A673 (cell line): ENCODE results near the gene CCDC154. TPM values are rescaled to one million over a fixed set of nuclear protein-coding genes. Genes with fewer than 3 reads are reported as not detected.

Experiments
- BruUV-seq: library from RNA; stranded (reverse); fragments of 400-500 nt; replicated peaks from 2 replicates; lab custom pipeline; 2021; lab: Mats Ljungman, UMichigan
- CTCF ChIA-PET: fragments of 300-600 bp; sonication (Branson Sonifier 250); formaldehyde crosslinking; loops from one replicate; lab custom pipeline; 2022; ENCODE audit warnings: antibody characterized with exemption; lab: Charles Lee
- POLR2A ChIA-PET: fragments of 300-600 bp; sonication (Branson Sonifier 250); formaldehyde crosslinking; loops from one replicate; lab custom pipeline; 2022; ENCODE audit warnings: antibody characterized with exemption; ENCODE audit not compliant: low non-redundant PET; lab: Charles Lee
- DNase-seq: peaks from one replicate; pipeline ENCODE4 v3.0.0-alpha.2; 2015; ENCODE audit warnings: low spot score
- H3K27ac ChIP-seq: fragments of 200-600 bp; sonication (generic); 2 replicates; pipeline ENCODE4 v1.5.1; 2016; ENCODE audit warnings: mixed run types, low read depth, mild to moderate bottlenecking, mixed read lengths, antibody characterized with exemption, low read length; ENCODE audit not compliant: poor library complexity, severe bottlenecking
- H3K27me3 ChIP-seq: fragments of 200-600 bp; sonication (generic); replicated peaks from 2 replicates; pipeline ENCODE4 v1.6.1; 2017; ENCODE audit warnings: mixed run types, low read depth, mild to moderate bottlenecking, mixed read lengths, antibody characterized with exemption, low read length; ENCODE audit not compliant: insufficient read depth, poor library complexity
- H3K36me3 ChIP-seq: fragments of 200-600 bp; sonication (generic); 2 replicates; pipeline ENCODE4 v1.6.1; 2016; ENCODE audit warnings: mixed run types, mild to moderate bottlenecking, mixed read lengths, antibody characterized with exemption, low read length; ENCODE audit not compliant: insufficient read depth, poor library complexity, severe bottlenecking
- H3K4me1 ChIP-seq: fragments of 200-600 bp; sonication (generic); 2 replicates; pipeline ENCODE4 v1.6.1; 2017; ENCODE audit warnings: mixed run types, mild to moderate bottlenecking, mixed read lengths, antibody characterized with exemption, low read length; ENCODE audit not compliant: insufficient read depth, poor library complexity, severe bottlenecking
- H3K4me3 ChIP-seq: fragments of 200-600 bp; sonication (generic); 2 replicates; pipeline ENCODE4 v1.5.1; 2016; ENCODE audit warnings: low read depth, mixed run types, mild to moderate bottlenecking, mixed read lengths, low read length; ENCODE audit not compliant: poor library complexity, severe bottlenecking
- H3K9me3 ChIP-seq: fragments of 200-600 bp; sonication (generic); 2 replicates; pipeline ENCODE4 v1.6.1; 2016; ENCODE audit warnings: mixed run types, low read depth, mild to moderate bottlenecking, mixed read lengths, antibody characterized with exemption, low read length; ENCODE audit not compliant: poor library complexity, severe bottlenecking
- EZH2 ChIP-seq: fragments of 200-600 bp; sonication (generic); IDR thresholded peaks from 2 replicates; pipeline ENCODE4 v1.6.1; 2017; ENCODE audit warnings: borderline replicate concordance, low read depth, mild to moderate bottlenecking, mixed read lengths, antibody characterized with exemption, low read length; ENCODE audit not compliant: poor library complexity, severe bottlenecking
- intact Hi-C: fragments of 100-400 bp; cut with micrococcal nuclease; formaldehyde crosslinking; loops from one replicate; pipeline ENCODE4 v1.10.0; 2022; ENCODE audit not compliant: unreplicated experiment
- total RNA-seq: library from RNA; stranded (reverse); gene quantifications from 2 replicates; pipeline ENCODE4 v1.2.3, GENCODE V29; 2021
- TF ChIP-seq, protein P1 (sequence below): fragments of 300-800, 200-600 bp; sonication (generic); conservative IDR thresholded peaks from 2 replicates; pipeline ENCODE4 v1.5.1; 2017; ENCODE audit warnings: low read depth, mild to moderate bottlenecking, antibody characterized with exemption, low read length, moderate library complexity, mixed read lengths

Gene CCDC154
- total RNA-seq, 1 experiment from 2014 or later: 1.2 TPM

- TF ChIP-seq, protein P1, sequence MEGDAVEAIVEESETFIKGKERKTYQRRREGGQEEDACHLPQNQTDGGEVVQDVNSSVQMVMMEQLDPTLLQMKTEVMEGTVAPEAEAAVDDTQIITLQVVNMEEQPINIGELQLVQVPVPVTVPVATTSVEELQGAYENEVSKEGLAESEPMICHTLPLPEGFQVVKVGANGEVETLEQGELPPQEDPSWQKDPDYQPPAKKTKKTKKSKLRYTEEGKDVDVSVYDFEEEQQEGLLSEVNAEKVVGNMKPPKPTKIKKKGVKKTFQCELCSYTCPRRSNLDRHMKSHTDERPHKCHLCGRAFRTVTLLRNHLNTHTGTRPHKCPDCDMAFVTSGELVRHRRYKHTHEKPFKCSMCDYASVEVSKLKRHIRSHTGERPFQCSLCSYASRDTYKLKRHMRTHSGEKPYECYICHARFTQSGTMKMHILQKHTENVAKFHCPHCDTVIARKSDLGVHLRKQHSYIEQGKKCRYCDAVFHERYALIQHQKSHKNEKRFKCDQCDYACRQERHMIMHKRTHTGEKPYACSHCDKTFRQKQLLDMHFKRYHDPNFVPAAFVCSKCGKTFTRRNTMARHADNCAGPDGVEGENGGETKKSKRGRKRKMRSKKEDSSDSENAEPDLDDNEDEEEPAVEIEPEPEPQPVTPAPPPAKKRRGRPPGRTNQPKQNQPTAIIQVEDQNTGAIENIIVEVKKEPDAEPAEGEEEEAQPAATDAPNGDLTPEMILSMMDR: no peak
- no peak for TF ChIP-seq EZH2
- H3K9me3 ChIP-seq: no peaks in the 10 kb centered on the region
- no peak overlapping the region for H3K4me3 ChIP-seq
- H3K4me1 ChIP-seq: no peaks in the 10 kb centered on the region
- POLR2A ChIA-PET: no interaction called here
- CTCF ChIA-PET: no interaction called here
- no peak for DNase-seq
- H3K27ac ChIP-seq: no peak overlapping the region
- peaks cover 3% of the 10 kb centered on the region for H3K36me3 ChIP-seq
- intact Hi-C loops: no loop called here
- H3K27me3 ChIP-seq: no peaks in the 10 kb centered on the region
- no TSS peak for BruUV-seq
Observed at GRCh38 chr16:1446296-1447080, 2.1 kb upstream of the CCDC154 start.

DNA sequence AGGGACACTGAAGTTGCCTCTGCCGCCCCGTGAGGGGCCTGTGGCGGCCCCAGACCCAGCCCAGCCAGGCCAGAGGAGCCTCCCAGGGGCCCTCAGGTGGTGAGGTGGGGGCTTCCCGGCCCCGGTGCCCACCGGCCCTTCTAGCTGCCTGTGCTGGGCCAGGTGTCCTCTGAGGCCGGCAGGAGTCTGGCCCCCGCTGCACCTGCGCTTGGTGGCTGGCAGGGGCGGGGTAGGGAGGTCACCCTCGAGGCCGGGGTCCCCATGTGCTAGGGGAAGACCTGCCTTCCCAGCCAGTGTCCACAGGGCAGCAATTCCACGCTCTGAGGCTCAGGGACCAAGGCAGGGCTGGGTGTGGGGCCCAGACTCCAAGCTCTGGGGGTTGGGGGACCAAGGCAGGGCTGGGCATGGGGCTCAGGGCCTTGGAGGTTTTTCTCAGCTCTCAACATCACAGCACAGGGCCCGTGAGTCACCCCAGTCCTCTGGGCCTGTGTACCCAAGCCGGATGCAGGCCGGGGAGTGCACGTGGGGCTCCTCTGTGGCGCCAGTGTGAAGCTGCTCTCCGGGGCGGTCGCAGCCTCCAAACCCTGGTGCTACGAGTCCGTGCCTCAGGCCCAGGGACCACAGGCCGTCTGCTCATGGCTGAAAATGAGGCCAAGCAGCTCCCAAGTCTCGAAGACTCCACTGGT is 1.3 kb upstream of the CCDC154 start:
- POLR2A ChIA-PET: no interaction called here
- Histone ChIP-seq H3K36me3 (peaks cover under 1% of the 10 kb centered on the region), H3K4me3 (no peak overlapping the region), H3K27ac (no peak overlapping the region), H3K9me3 (no peaks in the 10 kb centered on the region), H3K27me3 (no peaks in the 10 kb centered on the region), H3K4me1 (no peaks in the 10 kb centered on the region)
- intact Hi-C loops: no loop called here
- CTCF ChIA-PET: no interaction called here
- BruUV-seq: no TSS peak
- TF ChIP-seq EZH2: no peak
- TF ChIP-seq, protein P1: no peak
- DNase-seq: no peak

DNA sequence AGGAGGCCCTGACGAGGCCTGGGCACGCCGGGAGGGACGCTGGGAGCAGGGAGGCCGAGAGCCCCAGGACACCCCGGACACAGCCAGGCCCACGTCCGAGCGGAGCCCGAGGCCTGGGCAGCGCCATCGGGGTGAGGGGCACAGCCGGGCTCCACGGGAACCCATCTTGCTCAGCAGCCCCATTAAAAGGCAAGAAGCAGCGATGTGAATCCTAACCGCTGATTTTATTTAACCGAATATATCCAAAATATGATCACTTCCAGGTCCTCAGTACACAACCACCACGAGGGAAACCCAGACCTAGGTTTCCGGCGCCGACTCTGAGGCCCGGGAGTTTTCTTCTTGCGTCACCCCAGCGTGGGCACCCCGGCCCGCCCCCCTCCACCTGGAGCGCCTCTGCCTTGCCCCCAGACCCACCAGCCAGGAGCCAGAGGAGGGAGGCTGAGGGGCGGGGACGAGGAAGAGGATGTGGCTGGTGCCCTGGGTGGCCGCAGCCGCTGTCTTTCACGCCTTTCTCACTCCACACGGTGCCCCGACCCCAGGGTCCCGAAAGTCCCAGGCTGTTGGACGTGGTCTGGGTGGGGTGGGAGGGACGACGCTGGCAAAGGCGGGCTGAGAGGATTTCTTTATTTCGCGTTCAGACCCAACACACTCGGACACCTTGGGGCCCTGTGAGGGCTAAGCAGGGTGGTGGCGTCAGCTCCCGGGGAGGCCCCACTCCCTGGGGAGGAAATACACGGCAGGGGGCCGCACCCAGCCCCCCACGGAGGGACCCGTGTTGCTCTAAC is 568 bp upstream of the CCDC154 start:
- CTCF ChIA-PET: no interaction called here
- TF ChIP-seq, protein P1: no peak
- no peak for TF ChIP-seq EZH2
- H3K36me3 ChIP-seq: no peaks in the 10 kb centered on the region
- BruUV-seq: no TSS peak
- no peak overlapping the region for H3K27ac ChIP-seq
- intact Hi-C loops: no loop called here
- no peak for DNase-seq
- H3K27me3 ChIP-seq: no peaks in the 10 kb centered on the region
- no peaks in the 10 kb centered on the region for H3K9me3 ChIP-seq
- H3K4me1 ChIP-seq: no peaks in the 10 kb centered on the region
- POLR2A ChIA-PET: no interaction called here
- H3K4me3 ChIP-seq: no peak overlapping the region
